ENCODE data around the gene NAPA. TPM values are rescaled to one million over a fixed set of nuclear protein-coding genes. Genes with fewer than 3 reads are reported as not detected.

The NAPA gene
- total and polyA plus RNA-seq, 2 of the 13 experiments (the other 11 are each of a cell fraction or from before 2014, with no cell fraction given), result 32.6 to 65.9 TPM

DNA sequence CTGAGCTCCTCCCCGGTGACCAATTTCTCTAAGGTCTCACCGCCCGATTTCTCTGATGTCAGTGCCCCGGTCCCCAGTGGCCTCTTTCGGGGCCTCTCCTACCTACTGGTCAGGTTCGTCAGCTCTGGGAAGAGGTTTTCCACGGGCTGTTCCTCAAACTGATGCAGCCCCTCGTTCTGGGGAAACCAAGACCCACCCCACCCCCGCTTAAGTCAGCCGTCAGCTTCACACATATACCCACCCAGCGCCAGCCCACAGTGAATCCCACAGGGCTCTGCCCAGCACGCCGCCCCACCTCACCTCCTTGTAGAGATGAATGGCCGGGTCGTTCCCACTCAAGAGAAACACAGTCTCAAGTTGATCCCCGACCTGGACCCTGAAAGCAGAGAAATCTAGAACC, 34.2 kb downstream of the NAPA start:
- Histone ChIP-seq H3K4me2 (ENCODE audit: low read depth, low read length) (no peak overlapping the region), H3K27ac (ENCODE audit: extremely low read length, insufficient read depth, low read length) (no peak overlapping the region), H3K9ac (ENCODE audit: insufficient read depth, low read depth, low read length) (no peak overlapping the region), H3K4me3 (replicated peaks in 1 of 3; ENCODE audit: insufficient read depth in 1 of 3, low read depth in 2 of 3, low read length in 3 of 3) (no peak overlapping the region), H3K9me3 (ENCODE audit: low read length) (no peaks in the 10 kb centered on the region), H3K36me3 (replicated peaks in 1 of 2; ENCODE audit: control insufficient read depth in 1 of 2, insufficient read depth in 2 of 2, low read length in 2 of 2) (no peaks in the 10 kb centered on the region), H4K20me1 (ENCODE audit: insufficient read depth, low read length) (no peaks in the 10 kb centered on the region), H3K79me2 (ENCODE audit: insufficient read depth, low read length) (no peaks in the 10 kb centered on the region), H3K27me3 (ENCODE audit: control insufficient read depth in 1 of 2, insufficient read depth in 2 of 2, low read length in 2 of 2) (no peaks in the 10 kb centered on the region), H2AFZ (ENCODE audit: low read length) (no peak overlapping the region), H3K4me1 (ENCODE audit: insufficient read depth, low read length) (peaks cover 12% of the 10 kb centered on the region)
- no peak for ATAC-seq
- 80% methylated on average over 16 of the region's 16 CpGs for WGBS (ENCODE audit: low lambda C conversion rate)
- in situ Hi-C loops (cut with HindIII; ENCODE audit: extremely low pct_ligation_motif_present, low pct_unique_long_range_greater_than_20kb) (no loop called here), intact Hi-C loops (cut with micrococcal nuclease; ENCODE audit: unreplicated experiment) (no loop called here)
- TF ChIP-seq MEF2D (CRISPR knock-in tag; IDR thresholded peaks at IDR 0.05) (no peak), EHMT2 (IDR thresholded peaks at IDR 0.05; ENCODE audit: borderline replicate concordance, low read depth, low read length) (no peak), ZGPAT (CRISPR knock-in tag; IDR thresholded peaks at IDR 0.05) (no peak), GTF3A (CRISPR knock-in tag; conservative IDR thresholded peaks at IDR 0.05) (no peak), ZNF75D (CRISPR knock-in tag; IDR thresholded peaks at IDR 0.05; ENCODE audit: borderline replicate concordance) (no peak), SKI (IDR thresholded peaks at IDR 0.05; ENCODE audit: partially characterized antibody) (no peak), RFXANK (CRISPR knock-in tag; IDR thresholded peaks at IDR 0.05) (no peak), ERF (CRISPR knock-in tag; IDR thresholded peaks at IDR 0.05) (no peak)
- TF ChIP-seq, protein P1, sequence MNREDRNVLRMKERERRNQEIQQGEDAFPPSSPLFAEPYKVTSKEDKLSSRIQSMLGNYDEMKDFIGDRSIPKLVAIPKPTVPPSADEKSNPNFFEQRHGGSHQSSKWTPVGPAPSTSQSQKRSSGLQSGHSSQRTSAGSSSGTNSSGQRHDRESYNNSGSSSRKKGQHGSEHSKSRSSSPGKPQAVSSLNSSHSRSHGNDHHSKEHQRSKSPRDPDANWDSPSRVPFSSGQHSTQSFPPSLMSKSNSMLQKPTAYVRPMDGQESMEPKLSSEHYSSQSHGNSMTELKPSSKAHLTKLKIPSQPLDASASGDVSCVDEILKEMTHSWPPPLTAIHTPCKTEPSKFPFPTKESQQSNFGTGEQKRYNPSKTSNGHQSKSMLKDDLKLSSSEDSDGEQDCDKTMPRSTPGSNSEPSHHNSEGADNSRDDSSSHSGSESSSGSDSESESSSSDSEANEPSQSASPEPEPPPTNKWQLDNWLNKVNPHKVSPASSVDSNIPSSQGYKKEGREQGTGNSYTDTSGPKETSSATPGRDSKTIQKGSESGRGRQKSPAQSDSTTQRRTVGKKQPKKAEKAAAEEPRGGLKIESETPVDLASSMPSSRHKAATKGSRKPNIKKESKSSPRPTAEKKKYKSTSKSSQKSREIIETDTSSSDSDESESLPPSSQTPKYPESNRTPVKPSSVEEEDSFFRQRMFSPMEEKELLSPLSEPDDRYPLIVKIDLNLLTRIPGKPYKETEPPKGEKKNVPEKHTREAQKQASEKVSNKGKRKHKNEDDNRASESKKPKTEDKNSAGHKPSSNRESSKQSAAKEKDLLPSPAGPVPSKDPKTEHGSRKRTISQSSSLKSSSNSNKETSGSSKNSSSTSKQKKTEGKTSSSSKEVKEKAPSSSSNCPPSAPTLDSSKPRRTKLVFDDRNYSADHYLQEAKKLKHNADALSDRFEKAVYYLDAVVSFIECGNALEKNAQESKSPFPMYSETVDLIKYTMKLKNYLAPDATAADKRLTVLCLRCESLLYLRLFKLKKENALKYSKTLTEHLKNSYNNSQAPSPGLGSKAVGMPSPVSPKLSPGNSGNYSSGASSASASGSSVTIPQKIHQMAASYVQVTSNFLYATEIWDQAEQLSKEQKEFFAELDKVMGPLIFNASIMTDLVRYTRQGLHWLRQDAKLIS (CRISPR knock-in tag; IDR thresholded peaks at IDR 0.05), result no peak
- POLR2A ChIA-PET, result no interaction called here
- no peak for DNase-seq (ENCODE audit: low spot score)
- no peak for FAIRE-seq
- no TSS peak for BruUV-seq (replicated peaks)
- CTCF ChIA-PET (ENCODE audit: low intra/inter-chr PET ratio, low total read pairs), result no interaction called here
